Fibroblast of skin of right quadriceps (primary cell): ENCODE results near the gene CCDC178.

Experiments
- DNase-seq: peaks from one replicate; pipeline ENCODE4 v3.0.0-alpha.2; 2013

CCDC178 gene

GRCh38 chr18:32907648-32908423 is 532.7 kb downstream of the CCDC178 start:
- DNase-seq = no peak

GRCh38 chr18:32907311-32907585 is 533.3 kb downstream of the CCDC178 start:
- no peak for DNase-seq

- DNase-seq = no peak
Observed at GRCh38 chr18:32906506-32907310, 533.8 kb downstream of the CCDC178 start.

- no peak for DNase-seq
Observed at GRCh38 chr18:32905651-32906050, 534.9 kb downstream of the CCDC178 start.

GRCh38 chr18:32902568-32903330 is 537.8 kb downstream of the CCDC178 start:
- no peak for DNase-seq

GRCh38 chr18:32899819-32900218 is 540.7 kb downstream of the CCDC178 start:
- no peak for DNase-seq

GRCh38 chr18:32896776-32897547 is 543.6 kb downstream of the CCDC178 start:
- DNase-seq = no peak

GRCh38 chr18:32893915-32894314 is 546.6 kb downstream of the CCDC178 start:
- DNase-seq = no peak

GRCh38 chr18:32891797-32892196 is 548.7 kb downstream of the CCDC178 start:
- no peak for DNase-seq

- no peak for DNase-seq
Observed at GRCh38 chr18:32891130-32891529, 549.4 kb downstream of the CCDC178 start.

GRCh38 chr18:32889615-32890593 is 550.6 kb downstream of the CCDC178 start:
- DNase-seq = no peak

- no peak for DNase-seq
Observed at GRCh38 chr18:32888306-32888705, 552.2 kb downstream of the CCDC178 start.
